WTC11 (cell line): Measurements from ENCODE around the gene KIF26A. TPM values are rescaled to one million over a fixed set of nuclear protein-coding genes. Genes with fewer than 3 reads are reported as not detected.

ENCODE experiments used
- ATAC-seq: fragments of 200-7000 bp; cut with Tn5 transposase; 2 replicates; pipeline ENCODE4 v1.10.0; 2021; ENCODE audit warnings: mild to moderate bottlenecking, moderate library complexity
- CTCF ChIA-PET: fragments of 300-600 bp; sonication (Branson Sonifier 250); formaldehyde crosslinking; loops from one replicate; lab custom pipeline; 2021; ENCODE audit warnings: antibody characterized with exemption; lab: Charles Lee
- POLR2A ChIA-PET: fragments of 350-600 bp; sonication (Branson Sonifier 250); formaldehyde crosslinking; loops from one replicate; lab custom pipeline; 2021; ENCODE audit warnings: antibody characterized with exemption; lab: Charles Lee
- DNase-seq: peaks from one replicate; pipeline ENCODE4 v3.0.0; 2021; ENCODE audit warnings: low spot score
- H3K27ac Mint-ChIP-seq: 2 replicates; pipeline ENCODE4 v1.8.0; 2021; ENCODE audit warnings: mixed read lengths
- H3K27me3 Mint-ChIP-seq: 2 replicates; pipeline ENCODE4 v1.8.0; 2021; ENCODE audit warnings: low read depth, mild to moderate bottlenecking, moderate library complexity, mixed read lengths
- H3K36me3 Mint-ChIP-seq: 2 replicates; pipeline ENCODE4 v1.8.0; 2021; ENCODE audit warnings: mixed read lengths
- H3K4me1 Mint-ChIP-seq: 2 replicates; pipeline ENCODE4 v1.8.0; 2022; ENCODE audit warnings: mixed read lengths
- H3K4me3 Mint-ChIP-seq: 2 replicates; pipeline ENCODE4 v1.8.0; 2021; ENCODE audit warnings: mild to moderate bottlenecking, moderate library complexity, mixed read lengths
- H3K9me3 Mint-ChIP-seq: 2 replicates; pipeline ENCODE4 v1.8.0; 2021; ENCODE audit warnings: mixed read lengths
- AFF4 ChIP-seq: sonication (generic); formaldehyde crosslinking; IDR thresholded peaks from 2 replicates; pipeline ENCODE4 v1.8.1; 2023; ENCODE audit warnings: mild to moderate bottlenecking, missing genetic modification reagents, borderline replicate concordance
- ATF3 ChIP-seq: sonication (generic); formaldehyde crosslinking; conservative IDR thresholded peaks from 2 replicates; pipeline ENCODE4 v1.8.1; 2022; ENCODE audit warnings: mild to moderate bottlenecking, missing genetic modification reagents
- E2F1 ChIP-seq: sonication (generic); formaldehyde crosslinking; IDR thresholded peaks from 2 replicates; pipeline ENCODE4 v1.8.0; 2022; ENCODE audit warnings: mild to moderate bottlenecking, missing genetic modification reagents
- E2F4 ChIP-seq: sonication (generic); formaldehyde crosslinking; IDR thresholded peaks from 2 replicates; pipeline ENCODE4 v1.8.1; 2022; ENCODE audit warnings: low read depth, mild to moderate bottlenecking, moderate library complexity, missing genetic modification reagents, borderline replicate concordance
- ESRRA ChIP-seq: sonication (generic); formaldehyde crosslinking; IDR thresholded peaks from 2 replicates; pipeline ENCODE4 v1.8.1; 2022; ENCODE audit warnings: mild to moderate bottlenecking, missing genetic modification reagents, borderline replicate concordance
- FOXK1 ChIP-seq: sonication (generic); formaldehyde crosslinking; IDR thresholded peaks from 2 replicates; pipeline ENCODE4 v1.8.0; 2022; ENCODE audit warnings: mild to moderate bottlenecking, moderate library complexity, missing genetic modification reagents
- FOXP1 ChIP-seq: sonication (generic); formaldehyde crosslinking; IDR thresholded peaks from 2 replicates; pipeline ENCODE4 v1.8.0; 2022; ENCODE audit warnings: missing genetic modification reagents, mild to moderate bottlenecking, moderate library complexity, borderline replicate concordance
- GABPB1 ChIP-seq: sonication (generic); formaldehyde crosslinking; IDR thresholded peaks from 2 replicates; pipeline ENCODE4 v1.8.1; 2023; ENCODE audit warnings: mild to moderate bottlenecking, missing genetic modification reagents
- GRHL2 ChIP-seq: fragments of 250-450 bp; sonication (Bioruptor Pico); IDR thresholded peaks from 2 replicates; pipeline ENCODE4 v1.8.0; 2022; ENCODE audit warnings: mild to moderate bottlenecking, moderate library complexity; ENCODE audit not compliant: insufficient replicate concordance, severe bottlenecking
- HMGXB4 ChIP-seq: sonication (generic); formaldehyde crosslinking; IDR thresholded peaks from 2 replicates; pipeline ENCODE4 v1.8.1; 2023; ENCODE audit warnings: mild to moderate bottlenecking, moderate library complexity, missing genetic modification reagents
- IRF2 ChIP-seq: sonication (generic); formaldehyde crosslinking; IDR thresholded peaks from 2 replicates; pipeline ENCODE4 v1.8.0; 2022; ENCODE audit warnings: low read depth, missing genetic modification reagents, borderline replicate concordance
- MXD4 ChIP-seq: fragments of 250-450 bp; sonication (Bioruptor Pico); IDR thresholded peaks from 2 replicates; pipeline ENCODE4 v1.8.0; 2021; ENCODE audit warnings: mild to moderate bottlenecking, moderate library complexity, borderline replicate concordance
- MYBL2 ChIP-seq: sonication (generic); formaldehyde crosslinking; IDR thresholded peaks from 2 replicates; pipeline ENCODE4 v1.8.1; 2023; ENCODE audit warnings: mild to moderate bottlenecking, moderate library complexity, missing genetic modification reagents
- NFE2L1 ChIP-seq: sonication (generic); formaldehyde crosslinking; IDR thresholded peaks from 2 replicates; pipeline ENCODE4 v1.8.1; 2023; ENCODE audit warnings: missing genetic modification reagents
- NR1H2 ChIP-seq: sonication (generic); formaldehyde crosslinking; IDR thresholded peaks from 2 replicates; pipeline ENCODE4 v1.9.0; 2021; ENCODE audit warnings: mild to moderate bottlenecking, moderate library complexity, missing genetic modification reagents
- NR2C2 ChIP-seq: sonication (generic); formaldehyde crosslinking; IDR thresholded peaks from 2 replicates; pipeline ENCODE4 v1.8.0; 2022; ENCODE audit warnings: mild to moderate bottlenecking, missing genetic modification reagents
- PREB ChIP-seq: sonication (generic); formaldehyde crosslinking; IDR thresholded peaks from 2 replicates; pipeline ENCODE4 v1.8.1; 2022; ENCODE audit warnings: mild to moderate bottlenecking, missing genetic modification reagents, moderate library complexity, borderline replicate concordance
- RORB ChIP-seq: fragments of 250-450 bp; sonication (Bioruptor Pico); IDR thresholded peaks from 2 replicates; pipeline ENCODE4 v1.9.0; 2021; ENCODE audit warnings: mild to moderate bottlenecking
- SMAD3 ChIP-seq: sonication (generic); formaldehyde crosslinking; IDR thresholded peaks from 2 replicates; pipeline ENCODE4 v1.8.0; 2022; ENCODE audit warnings: missing genetic modification reagents, mild to moderate bottlenecking, borderline replicate concordance
- TEAD4 ChIP-seq: sonication (generic); formaldehyde crosslinking; IDR thresholded peaks from 2 replicates; pipeline ENCODE4 v1.8.0; 2022; ENCODE audit warnings: mild to moderate bottlenecking, missing genetic modification reagents
- USF1 ChIP-seq: sonication (generic); formaldehyde crosslinking; IDR thresholded peaks from 2 replicates; pipeline ENCODE4 v1.8.0; 2022; ENCODE audit warnings: mild to moderate bottlenecking, missing genetic modification reagents
- ZMAT4 ChIP-seq: fragments of 250-450 bp; sonication (Bioruptor Pico); IDR thresholded peaks from 2 replicates; pipeline ENCODE4 v1.9.0; 2021; ENCODE audit warnings: mild to moderate bottlenecking
- ZNF138 ChIP-seq: sonication (generic); formaldehyde crosslinking; conservative IDR thresholded peaks from 2 replicates; pipeline ENCODE4 v1.8.1; 2022; ENCODE audit warnings: mild to moderate bottlenecking, moderate library complexity, missing genetic modification reagents
- total RNA-seq: library from RNA; stranded (reverse); gene quantifications from 3 replicates; pipeline ENCODE4 v1.2.3, GENCODE V29; 2021

KIF26A gene
- total RNA-seq, 1 experiment from 2014 or later, result 53.4 TPM

GRCh38 chr14:104209985-104210816 lies 71.8 kb downstream of the KIF26A start:
- ATAC-seq (no peak), DNase-seq (no peak)
- ChIA-PET CTCF (interaction anchor here (1.2 kb wide), 1 partner anchor 309 kb away, joined by 3 read pairs; no protein-coding TSS in a partner anchor), POLR2A (no interaction called here)
- H3K27ac Mint-ChIP-seq, result no peak overlapping the region
- H3K4me1 Mint-ChIP-seq, result no peaks in the 10 kb centered on the region
- no peak overlapping the region for H3K4me3 Mint-ChIP-seq
- H3K36me3 Mint-ChIP-seq, result no peaks in the 10 kb centered on the region
- no peaks in the 10 kb centered on the region; the same call in 1 of the 2 replicates for H3K27me3 Mint-ChIP-seq
- H3K9me3 Mint-ChIP-seq, result no peaks in the 10 kb centered on the region
- TF ChIP-seq USF1 (CRISPR knock-in tag) (no peak), E2F4 (CRISPR knock-in tag) (no peak), FOXK1 (CRISPR knock-in tag) (no peak), GABPB1 (CRISPR knock-in tag) (no peak), ESRRA (CRISPR knock-in tag) (no peak), IRF2 (CRISPR knock-in tag) (no peak), MXD4 (CRISPR knock-in tag) (no peak), HMGXB4 (CRISPR knock-in tag) (no peak), GRHL2 (CRISPR knock-in tag) (no peak), MYBL2 (CRISPR knock-in tag) (no peak), NR1H2 (CRISPR knock-in tag) (no peak), ZNF138 (no peak), ATF3 (CRISPR knock-in tag) (no peak), TEAD4 (CRISPR knock-in tag) (no peak), ZMAT4 (CRISPR knock-in tag) (no peak), NFE2L1 (CRISPR knock-in tag) (no peak), E2F1 (CRISPR knock-in tag) (no peak)

- TF ChIP-seq PREB (CRISPR knock-in tag) (no peak), RORB (CRISPR knock-in tag) (no peak), IRF2 (CRISPR knock-in tag) (no peak), FOXP1 (no peak), SMAD3 (CRISPR knock-in tag) (no peak), AFF4 (CRISPR knock-in tag) (no peak), NR2C2 (CRISPR knock-in tag) (no peak)
- TF ChIP-seq, all 79 proteins: peak for 0
- Mint-ChIP-seq H3K4me3 (no peak overlapping the region), H3K27ac (no peak overlapping the region), H3K9me3 (no peaks in the 10 kb centered on the region), H3K36me3 (no peaks in the 10 kb centered on the region), H3K27me3 (no peaks in the 10 kb centered on the region; the same call in 1 of the 2 replicates), H3K4me1 (no peaks in the 10 kb centered on the region)
- DNase-seq (no peak), ATAC-seq (no peak)
- ChIA-PET POLR2A (no interaction called here), CTCF (interaction anchor here (1.2 kb wide), 1 partner anchor 310 kb away, joined by 3 read pairs; no protein-coding TSS in a partner anchor)
Measured at GRCh38 chr14:104210817-104211195, 72.4 kb downstream of the KIF26A start.
